KMS-11 (cell line): ENCODE data around the gene KLHL33.

Source experiments
- H2AFZ ChIP-seq: fragments of 200-600 bp; sonication (generic); 2 replicates; pipeline ENCODE4 v1.6.1; 2016; ENCODE audit warnings: antibody characterized with exemption, mixed run types, low read depth
- H3K27ac ChIP-seq: fragments of 200-600 bp; sonication (generic); 2 replicates; pipeline ENCODE4 v1.6.1; 2016; ENCODE audit warnings: mild to moderate bottlenecking, mixed run types
- H3K27me3 ChIP-seq: fragments of 200-600 bp; sonication (generic); 2 replicates; pipeline ENCODE4 v1.6.1; 2017; ENCODE audit warnings: mild to moderate bottlenecking, low read depth, mixed run types, moderate library complexity; ENCODE audit not compliant: insufficient read depth
- H3K36me3 ChIP-seq: fragments of 200-600 bp; sonication (generic); 2 replicates; pipeline ENCODE4 v1.6.1; 2017; ENCODE audit warnings: mild to moderate bottlenecking, mixed run types; ENCODE audit not compliant: insufficient read depth
- H3K4me1 ChIP-seq: fragments of 200-600 bp; sonication (generic); 2 replicates; pipeline ENCODE4 v1.6.1; 2016; ENCODE audit warnings: mild to moderate bottlenecking, low read depth, mixed run types; ENCODE audit not compliant: poor library complexity, severe bottlenecking
- H3K4me2 ChIP-seq: fragments of 200-600 bp; sonication (generic); 2 replicates; pipeline ENCODE4 v1.7.0; 2016; ENCODE audit warnings: mild to moderate bottlenecking, mixed run types
- H3K4me3 ChIP-seq: fragments of 200-600 bp; sonication (generic); IDR thresholded peaks from 2 replicates; pipeline ENCODE4 v1.6.1; 2017; ENCODE audit warnings: low read depth, low read length, mixed read lengths; ENCODE audit not compliant: insufficient read depth
- H3K79me2 ChIP-seq: fragments of 200-600 bp; sonication (generic); 2 replicates; pipeline ENCODE4 v1.6.1; 2016; ENCODE audit warnings: low read depth, mixed run types; ENCODE audit not compliant: insufficient read depth
- H3K9ac ChIP-seq: fragments of 200-600 bp; sonication (generic); 2 replicates; pipeline ENCODE4 v1.6.1; 2016; ENCODE audit warnings: mild to moderate bottlenecking, mixed run types
- H4K20me1 ChIP-seq: fragments of 200-600 bp; sonication (generic); 2 replicates; pipeline ENCODE4 v1.6.1; 2016; ENCODE audit warnings: mild to moderate bottlenecking, mixed run types; ENCODE audit not compliant: insufficient read depth
- CTCF ChIP-seq: fragments of 200-600 bp; sonication (generic); conservative IDR thresholded peaks from 2 replicates; pipeline ENCODE4 v1.6.1; 2017; ENCODE audit warnings: low read depth, mild to moderate bottlenecking, antibody characterized with exemption, low read length, moderate library complexity, mixed read lengths

The KLHL33 gene

GRCh38 chr14:20384321-20384720 is 51.6 kb downstream of the KLHL33 start:
- Histone ChIP-seq H3K4me1 (no peaks in the 10 kb centered on the region), H3K27me3 (no peaks in the 10 kb centered on the region), H3K36me3 (no peaks in the 10 kb centered on the region), H2AFZ (no peak overlapping the region), H3K79me2 (no peaks in the 10 kb centered on the region), H3K4me2 (no peak overlapping the region), H3K9ac (no peak overlapping the region), H3K27ac (no peak overlapping the region), H3K4me3 (no peak overlapping the region), H4K20me1 (no peaks in the 10 kb centered on the region)
- TF ChIP-seq CTCF, result no peak

- H3K36me3 ChIP-seq, result no peaks in the 10 kb centered on the region
- no peaks in the 10 kb centered on the region for H3K27me3 ChIP-seq
- H3K9ac ChIP-seq, result no peak overlapping the region
- H3K4me1 ChIP-seq, result no peaks in the 10 kb centered on the region
- H3K79me2 ChIP-seq, result no peaks in the 10 kb centered on the region
- no peak overlapping the region for H3K27ac ChIP-seq
- H4K20me1 ChIP-seq, result no peaks in the 10 kb centered on the region
- H2AFZ ChIP-seq, result no peak overlapping the region
- no peak overlapping the region for H3K4me2 ChIP-seq
- no peak for TF ChIP-seq CTCF
- H3K4me3 ChIP-seq, result no peak overlapping the region
Measured at GRCh38 chr14:20383636-20384035, 52.3 kb downstream of the KLHL33 start.

GRCh38 chr14:20383032-20383431 is 52.9 kb downstream of the KLHL33 start:
- H3K4me3 ChIP-seq, result no peak overlapping the region
- H2AFZ ChIP-seq, result no peak overlapping the region
- H3K27ac ChIP-seq, result no peak overlapping the region
- TF ChIP-seq CTCF, result no peak
- no peak overlapping the region for H3K9ac ChIP-seq
- H3K27me3 ChIP-seq, result no peaks in the 10 kb centered on the region
- H3K79me2 ChIP-seq, result no peaks in the 10 kb centered on the region
- H3K4me1 ChIP-seq, result no peaks in the 10 kb centered on the region
- no peaks in the 10 kb centered on the region for H4K20me1 ChIP-seq
- no peak overlapping the region for H3K4me2 ChIP-seq
- H3K36me3 ChIP-seq, result no peaks in the 10 kb centered on the region

GRCh38 chr14:20382526-20382925 is 53.4 kb downstream of the KLHL33 start:
- H3K36me3 ChIP-seq, result no peaks in the 10 kb centered on the region
- no peaks in the 10 kb centered on the region for H3K79me2 ChIP-seq
- no peaks in the 10 kb centered on the region for H3K4me1 ChIP-seq
- no peak overlapping the region for H2AFZ ChIP-seq
- no peak overlapping the region for H3K9ac ChIP-seq
- H3K27ac ChIP-seq, result no peak overlapping the region
- no peaks in the 10 kb centered on the region for H3K27me3 ChIP-seq
- TF ChIP-seq CTCF, result no peak
- H4K20me1 ChIP-seq, result no peaks in the 10 kb centered on the region
- no peak overlapping the region for H3K4me2 ChIP-seq
- H3K4me3 ChIP-seq, result no peak overlapping the region

- Histone ChIP-seq H3K9ac (no peak overlapping the region), H4K20me1 (no peaks in the 10 kb centered on the region), H3K36me3 (no peaks in the 10 kb centered on the region), H3K79me2 (no peaks in the 10 kb centered on the region), H3K4me3 (no peak overlapping the region), H3K27ac (no peak overlapping the region), H2AFZ (no peak overlapping the region), H3K4me2 (no peak overlapping the region), H3K27me3 (no peaks in the 10 kb centered on the region), H3K4me1 (no peaks in the 10 kb centered on the region)
- TF ChIP-seq CTCF, result no peak
Measured at GRCh38 chr14:20381341-20381740, 54.6 kb downstream of the KLHL33 start.
